ENCODE results near the gene MYO1E.

DNA sequence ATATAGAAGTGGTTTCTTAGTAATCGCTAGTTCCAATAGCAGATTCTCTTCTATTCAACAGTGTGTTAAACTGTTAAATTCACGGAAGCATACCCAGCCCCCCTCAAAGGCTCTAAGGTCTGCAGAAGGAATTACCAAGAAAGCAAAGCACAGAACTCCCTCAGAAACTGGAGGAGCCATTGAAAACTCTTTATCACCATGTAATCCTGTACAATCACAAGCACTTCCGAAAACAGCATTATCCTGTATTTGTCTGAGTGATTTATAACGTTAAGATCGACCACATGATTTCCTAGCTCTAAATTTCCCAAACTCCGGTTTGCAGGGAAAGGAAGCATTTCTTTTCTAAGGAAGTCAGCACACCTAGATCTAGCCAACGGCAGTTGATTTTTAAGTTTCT lies 20.0 kb downstream of the MYO1E start:
- TF ChIP-seq, protein P1, sequence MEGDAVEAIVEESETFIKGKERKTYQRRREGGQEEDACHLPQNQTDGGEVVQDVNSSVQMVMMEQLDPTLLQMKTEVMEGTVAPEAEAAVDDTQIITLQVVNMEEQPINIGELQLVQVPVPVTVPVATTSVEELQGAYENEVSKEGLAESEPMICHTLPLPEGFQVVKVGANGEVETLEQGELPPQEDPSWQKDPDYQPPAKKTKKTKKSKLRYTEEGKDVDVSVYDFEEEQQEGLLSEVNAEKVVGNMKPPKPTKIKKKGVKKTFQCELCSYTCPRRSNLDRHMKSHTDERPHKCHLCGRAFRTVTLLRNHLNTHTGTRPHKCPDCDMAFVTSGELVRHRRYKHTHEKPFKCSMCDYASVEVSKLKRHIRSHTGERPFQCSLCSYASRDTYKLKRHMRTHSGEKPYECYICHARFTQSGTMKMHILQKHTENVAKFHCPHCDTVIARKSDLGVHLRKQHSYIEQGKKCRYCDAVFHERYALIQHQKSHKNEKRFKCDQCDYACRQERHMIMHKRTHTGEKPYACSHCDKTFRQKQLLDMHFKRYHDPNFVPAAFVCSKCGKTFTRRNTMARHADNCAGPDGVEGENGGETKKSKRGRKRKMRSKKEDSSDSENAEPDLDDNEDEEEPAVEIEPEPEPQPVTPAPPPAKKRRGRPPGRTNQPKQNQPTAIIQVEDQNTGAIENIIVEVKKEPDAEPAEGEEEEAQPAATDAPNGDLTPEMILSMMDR (IDR thresholded peaks at IDR 0.05), result no peak
- TF ChIP-seq POLR2A (IDR thresholded peaks at IDR 0.05), result no peak
